Measurements from ENCODE around the gene FBXO44. TPM values are rescaled to one million over a fixed set of nuclear protein-coding genes. Genes with fewer than 3 reads are reported as not detected.

FBXO44 gene
- total and polyA plus RNA-seq, 10 of the 15 experiments (the other 5 are each of a cell fraction or from before 2014, with no cell fraction given), result 0.77 to 22.4 (median 8.2) TPM

- no peaks in the 10 kb centered on the region for H3K27me3 ChIP-seq (replicated peaks in 1 of 2; ENCODE audit: control insufficient read depth in 2 of 2, insufficient read depth in 2 of 2, low read length in 1 of 2)
- intact Hi-C loops (cut with micrococcal nuclease; ENCODE audit: unreplicated experiment) (no loop called here), in situ Hi-C loops (cut with MboI) (loop anchor here (5.0 kb wide), 1 partner anchor 59 kb away; no protein-coding TSS in a partner anchor)
- CTCF ChIA-PET, result interaction anchor here (0.6 to 1.9 kb wide), 2 partner anchors 51 to 1078 kb away, joined by 3 to 4 read pairs; no protein-coding TSS in a partner anchor
- DNase-seq (ENCODE audit: low read depth, low spot score) (no peak), FAIRE-seq (no peak), ATAC-seq (no peak)
- no peak overlapping the region for H3K27ac ChIP-seq (ENCODE audit: control insufficient read depth, insufficient read depth)
- POLR2A ChIA-PET, result no interaction called here
- no peak for TF ChIP-seq RAD51 (IDR thresholded peaks at IDR 0.05)
- TF ChIP-seq PBX3 (IDR thresholded peaks at IDR 0.05; ENCODE audit: insufficient replicate concordance, low read depth, low read length), result no peak
- TF ChIP-seq RCOR1 (conservative IDR thresholded peaks at IDR 0.05; ENCODE audit: low read depth, low read length), result no peak
- no peak for TF ChIP-seq ZNF24 (IDR thresholded peaks at IDR 0.05)
- TF ChIP-seq RELA (IDR thresholded peaks at IDR 0.05; ENCODE audit: borderline replicate concordance, partially characterized antibody), result no peak
- no peak for TF ChIP-seq NFYA (IDR thresholded peaks at IDR 0.05; ENCODE audit: borderline replicate concordance, low read depth, low read length)
- no peak for TF ChIP-seq TAF1 (IDR thresholded peaks at IDR 0.05; ENCODE audit: borderline replicate concordance, low read depth, low read length)
- peaks cover 5% of the 10 kb centered on the region for H3K4me1 ChIP-seq (ENCODE audit: control insufficient read depth, insufficient read depth, low read length)
- no peaks in the 10 kb centered on the region for H4K20me1 ChIP-seq (ENCODE audit: control insufficient read depth, insufficient read depth)
- 77% methylated on average over 16 of the region's 23 CpGs for WGBS (ENCODE audit: insufficient coverage, insufficient replicate concordance, low lambda C conversion rate, missing lambda C conversion rate)
- peaks cover 0 to 5% of the 10 kb centered on the region in 2 experiments; a peak in 1 of 4 replicates for H3K36me3 ChIP-seq (ENCODE audit: control insufficient read depth in 2 of 2, insufficient read depth in 2 of 2, low read length in 1 of 2)
- H3K9me3 ChIP-seq (replicated peaks; ENCODE audit: control insufficient read depth, insufficient read depth, low read length), result no peaks in the 10 kb centered on the region
- H3K79me2 ChIP-seq (ENCODE audit: control insufficient read depth, insufficient read depth, low read length), result no peaks in the 10 kb centered on the region
- SMC1A ChIA-PET (ENCODE audit: uncharacterized antibody, unreplicated experiment), result no interaction called here
- no peak overlapping the region for H3K4me2 ChIP-seq (ENCODE audit: control insufficient read depth, insufficient read depth)
- no peak overlapping the region for H2AFZ ChIP-seq (ENCODE audit: control insufficient read depth, low read depth, low read length)
- no peak overlapping the region for H3K9ac ChIP-seq (ENCODE audit: control insufficient read depth, insufficient read depth, low read length)
- RAD21 ChIA-PET (ENCODE audit: unreplicated experiment), result no interaction called here
- no peak overlapping the region for H3K4me3 ChIP-seq
- BruUV-seq (replicated peaks), result no TSS peak
Observed at GRCh38 chr1:11658542-11658941, 3.9 kb downstream of the FBXO44 start.

Measured in GM12878 (cell line).